Measurements from ENCODE around the gene PYGB.
"Not testable (repeated sequence)": the region's sequence is repeated elsewhere in the genome, so short reads cannot be mapped to it uniquely, and the experiment has no call there.

Gene PYGB

GRCh38 chr20:25258476-25258805 is 10.6 kb downstream of the PYGB start:
- peaks cover 3 to 30% (median 12%) of the 10 kb centered on the region in 4 experiments for H3K36me3 ChIP-seq (ENCODE audit: control insufficient read depth in 4 of 4, insufficient read depth in 4 of 4, low read length in 3 of 4)
- 95% methylated on average over 8 of the region's 8 CpGs for WGBS (ENCODE audit: insufficient coverage)
- no peaks in the 10 kb centered on the region for H3K4me1 ChIP-seq (ENCODE audit: control extremely low read depth in 1 of 4, control insufficient read depth in 4 of 4, insufficient read depth in 4 of 4, low read length in 3 of 4)
- POLR2A ChIA-PET: no interaction called here
- no peak overlapping the region for H3K4me3 ChIP-seq (ENCODE audit: control insufficient read depth in 1 of 7, extremely low read depth in 1 of 7, insufficient read depth in 4 of 7, low read depth in 2 of 7, low read length in 6 of 7)
- no peaks in the 10 kb centered on the region for H3K27me3 ChIP-seq (replicated peaks in 2 of 5; ENCODE audit: control insufficient read depth in 4 of 5, insufficient read depth in 5 of 5, low read length in 4 of 5)
- DNase-seq: no peak
- H3K9me3 ChIP-seq (ENCODE audit: control extremely low read depth in 1 of 5, control insufficient read depth in 4 of 5, insufficient read depth in 2 of 5, low read depth in 1 of 5, low read length in 4 of 5): peaks cover 0 to 3% (median 0%) of the 10 kb centered on the region in 5 experiments
- CTCF ChIA-PET: interaction anchor here (1.9 kb wide), 1 partner anchor 11 kb away, joined by 6 read pairs; the partner anchor contains the start of gene PYGB
- H3K27ac ChIP-seq (ENCODE audit: insufficient read depth in 1 of 2, low read depth in 1 of 2, low read length in 2 of 2, poor library complexity in 1 of 2, severe bottlenecking in 2 of 2): no peak overlapping the region

- no peaks in the 10 kb centered on the region for H3K27me3 ChIP-seq (replicated peaks in 2 of 5; ENCODE audit: control insufficient read depth in 4 of 5, insufficient read depth in 5 of 5, low read length in 4 of 5)
- H3K4me3 ChIP-seq (ENCODE audit: control insufficient read depth in 1 of 7, extremely low read depth in 1 of 7, insufficient read depth in 4 of 7, low read depth in 2 of 7, low read length in 6 of 7): no peak overlapping the region
- H3K4me1 ChIP-seq (ENCODE audit: control extremely low read depth in 1 of 4, control insufficient read depth in 4 of 4, insufficient read depth in 4 of 4, low read length in 3 of 4): no peaks in the 10 kb centered on the region
- ChIA-PET CTCF (interaction anchor here (1.9 kb wide), 1 partner anchor 12 kb away, joined by 6 read pairs; the partner anchor contains the start of gene PYGB), POLR2A (no interaction called here)
- no peak overlapping the region for H3K27ac ChIP-seq (ENCODE audit: insufficient read depth in 1 of 2, low read depth in 1 of 2, low read length in 2 of 2, poor library complexity in 1 of 2, severe bottlenecking in 2 of 2)
- peaks cover 0 to 3% (median 0%) of the 10 kb centered on the region in 5 experiments for H3K9me3 ChIP-seq (ENCODE audit: control extremely low read depth in 1 of 5, control insufficient read depth in 4 of 5, insufficient read depth in 2 of 5, low read depth in 1 of 5, low read length in 4 of 5)
- WGBS (ENCODE audit: insufficient coverage): 100% methylated on average over 4 of the region's 4 CpGs
- peaks cover 3 to 30% (median 12%) of the 10 kb centered on the region in 4 experiments for H3K36me3 ChIP-seq (ENCODE audit: control insufficient read depth in 4 of 4, insufficient read depth in 4 of 4, low read length in 3 of 4)
- DNase-seq: no peak
Observed at GRCh38 chr20:25258828-25259227, 10.9 kb downstream of the PYGB start.

- peaks cover 0 to 3% (median 0%) of the 10 kb centered on the region in 5 experiments for H3K9me3 ChIP-seq (ENCODE audit: control extremely low read depth in 1 of 5, control insufficient read depth in 4 of 5, insufficient read depth in 2 of 5, low read depth in 1 of 5, low read length in 4 of 5)
- peaks cover 3 to 30% (median 12%) of the 10 kb centered on the region in 4 experiments for H3K36me3 ChIP-seq (ENCODE audit: control insufficient read depth in 4 of 4, insufficient read depth in 4 of 4, low read length in 3 of 4)
- CTCF ChIA-PET: no interaction called here
Observed at GRCh38 chr20:25259358-25259757, 11.5 kb downstream of the PYGB start.

GRCh38 chr20:25259788-25260254 is 11.9 kb downstream of the PYGB start:
- CTCF ChIA-PET: no interaction called here
- no peaks in the 10 kb centered on the region for H3K27me3 ChIP-seq (replicated peaks in 2 of 5; ENCODE audit: control insufficient read depth in 4 of 5, insufficient read depth in 5 of 5, low read length in 4 of 5)
- H3K27ac ChIP-seq (ENCODE audit: insufficient read depth in 1 of 2, low read depth in 1 of 2, low read length in 2 of 2, poor library complexity in 1 of 2, severe bottlenecking in 2 of 2): no peak overlapping the region
- WGBS (ENCODE audit: insufficient coverage): 98% methylated on average over 4 of the region's 9 CpGs
- H3K36me3 ChIP-seq (ENCODE audit: control insufficient read depth in 4 of 4, insufficient read depth in 4 of 4, low read length in 3 of 4): peaks cover 3 to 30% (median 12%) of the 10 kb centered on the region in 4 experiments
- DNase-seq: no peak
- H3K4me3 ChIP-seq (ENCODE audit: control insufficient read depth in 1 of 7, extremely low read depth in 1 of 7, insufficient read depth in 4 of 7, low read depth in 2 of 7, low read length in 6 of 7): no peak overlapping the region
- POLR2A ChIA-PET: no interaction called here
- no peaks in the 10 kb centered on the region for H3K4me1 ChIP-seq (ENCODE audit: control extremely low read depth in 1 of 4, control insufficient read depth in 4 of 4, insufficient read depth in 4 of 4, low read length in 3 of 4)
- peaks cover 0 to 3% (median 0%) of the 10 kb centered on the region in 5 experiments for H3K9me3 ChIP-seq (ENCODE audit: control extremely low read depth in 1 of 5, control insufficient read depth in 4 of 5, insufficient read depth in 2 of 5, low read depth in 1 of 5, low read length in 4 of 5)

More at GRCh38 chr20:25259358-25259757, 11.5 kb downstream of the PYGB start:
- no peak for DNase-seq
- Histone ChIP-seq H3K4me1 (ENCODE audit: control extremely low read depth in 1 of 4, control insufficient read depth in 4 of 4, insufficient read depth in 4 of 4, low read length in 3 of 4) (no peaks in the 10 kb centered on the region), H3K4me3 (ENCODE audit: control insufficient read depth in 1 of 7, extremely low read depth in 1 of 7, insufficient read depth in 4 of 7, low read depth in 2 of 7, low read length in 6 of 7) (no peak overlapping the region), H3K27ac (ENCODE audit: insufficient read depth in 1 of 2, low read depth in 1 of 2, low read length in 2 of 2, poor library complexity in 1 of 2, severe bottlenecking in 2 of 2) (no peak overlapping the region), H3K27me3 (replicated peaks in 2 of 5; ENCODE audit: control insufficient read depth in 4 of 5, insufficient read depth in 5 of 5, low read length in 4 of 5) (no peaks in the 10 kb centered on the region)
- POLR2A ChIA-PET: no interaction called here
- WGBS (ENCODE audit: insufficient coverage): 89% methylated on average over 8 of the region's 12 CpGs

DNA sequence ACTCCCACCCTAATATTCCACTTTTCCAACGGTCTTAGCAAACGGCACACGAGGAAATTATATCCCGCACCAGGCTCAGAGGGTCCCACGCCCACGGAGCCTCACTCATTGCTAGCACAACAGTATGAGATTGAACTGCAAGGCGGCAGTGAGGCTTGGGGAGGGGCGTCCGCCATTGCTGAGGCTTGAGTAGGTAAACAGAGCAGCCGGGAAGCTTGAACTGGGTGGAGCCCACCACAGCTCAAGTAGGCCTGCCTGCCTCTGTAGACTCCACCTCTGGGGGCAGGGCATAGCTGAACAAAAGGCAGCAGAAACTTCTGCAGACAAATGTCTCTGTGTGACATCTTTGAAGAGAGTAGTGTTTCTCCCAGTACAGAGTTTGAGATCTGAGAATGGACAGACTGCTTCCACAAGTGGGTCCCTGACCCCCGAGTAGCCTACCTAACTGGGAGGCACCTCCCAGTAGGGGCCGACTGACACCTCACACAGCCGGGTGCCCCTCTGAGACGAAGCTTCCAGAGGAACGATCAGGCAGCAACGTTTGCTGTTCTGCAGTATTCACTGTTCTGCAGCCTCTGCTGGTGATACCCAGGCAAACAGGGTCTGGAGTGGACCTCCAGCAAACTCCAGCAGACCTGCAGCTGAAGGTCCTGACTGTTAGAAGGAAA is 13.0 kb downstream of the PYGB start:
- POLR2A ChIA-PET; H3K27ac ChIP-seq (ENCODE audit: insufficient read depth in 1 of 2, low read depth in 1 of 2, low read length in 2 of 2, poor library complexity in 1 of 2, severe bottlenecking in 2 of 2); H3K9me3 ChIP-seq (ENCODE audit: control extremely low read depth in 1 of 5, control insufficient read depth in 4 of 5, insufficient read depth in 2 of 5, low read depth in 1 of 5, low read length in 4 of 5); H3K4me3 ChIP-seq (ENCODE audit: control insufficient read depth in 1 of 7, extremely low read depth in 1 of 7, insufficient read depth in 4 of 7, low read depth in 2 of 7, low read length in 6 of 7); DNase-seq; H3K27me3 ChIP-seq (replicated peaks in 2 of 5; ENCODE audit: control insufficient read depth in 4 of 5, insufficient read depth in 5 of 5, low read length in 4 of 5); H3K4me1 ChIP-seq (ENCODE audit: control extremely low read depth in 1 of 4, control insufficient read depth in 4 of 4, insufficient read depth in 4 of 4, low read length in 3 of 4): not testable (repeated sequence)
- peaks cover 3 to 30% (median 10%) of the 10 kb centered on the region in 4 experiments for H3K36me3 ChIP-seq (ENCODE audit: control insufficient read depth in 4 of 4, insufficient read depth in 4 of 4, low read length in 3 of 4)
- CTCF ChIA-PET: interaction anchor here (1.2 kb wide), 1 partner anchor 9 kb away, joined by 3 read pairs; no protein-coding TSS in a partner anchor
- 98% methylated on average over 11 of the region's 16 CpGs for whole genome bisulfite sequencing (ENCODE audit: insufficient coverage)

GRCh38 chr20:25269057-25269832 is 21.4 kb downstream of the PYGB start:
- ChIA-PET POLR2A (interaction anchor here (0.6 kb wide), 1 partner anchor 169 kb away, joined by 4 read pairs; no protein-coding TSS in a partner anchor), CTCF (interaction anchor here (0.6 kb wide), 2 partner anchors 9 to 87 kb away, joined by 3 read pairs; no protein-coding TSS in a partner anchor)
- no peak overlapping the region for H3K27ac ChIP-seq (ENCODE audit: insufficient read depth in 1 of 2, low read depth in 1 of 2, low read length in 2 of 2, poor library complexity in 1 of 2, severe bottlenecking in 2 of 2)
- 93% methylated on average over 10 of the region's 11 CpGs for WGBS (ENCODE audit: insufficient coverage)
- DNase-seq: no peak
- H3K9me3 ChIP-seq (ENCODE audit: control extremely low read depth in 1 of 5, control insufficient read depth in 4 of 5, insufficient read depth in 2 of 5, low read depth in 1 of 5, low read length in 4 of 5): no peaks in the 10 kb centered on the region
- H3K36me3 ChIP-seq (ENCODE audit: control insufficient read depth in 4 of 4, insufficient read depth in 4 of 4, low read length in 3 of 4): peaks cover 5 to 45% (median 31%) of the 10 kb centered on the region in 4 experiments
- no peaks in the 10 kb centered on the region for H3K4me1 ChIP-seq (ENCODE audit: control extremely low read depth in 1 of 4, control insufficient read depth in 4 of 4, insufficient read depth in 4 of 4, low read length in 3 of 4)
- H3K27me3 ChIP-seq (replicated peaks in 2 of 5; ENCODE audit: control insufficient read depth in 4 of 5, insufficient read depth in 5 of 5, low read length in 4 of 5): no peaks in the 10 kb centered on the region
- no peak overlapping the region for H3K4me3 ChIP-seq (ENCODE audit: control insufficient read depth in 1 of 7, extremely low read depth in 1 of 7, insufficient read depth in 4 of 7, low read depth in 2 of 7, low read length in 6 of 7)

GRCh38 chr20:25269833-25270170 is 21.9 kb downstream of the PYGB start:
- no peak for DNase-seq
- no peak overlapping the region for H3K4me3 ChIP-seq (ENCODE audit: control insufficient read depth in 1 of 7, extremely low read depth in 1 of 7, insufficient read depth in 4 of 7, low read depth in 2 of 7, low read length in 6 of 7)
- WGBS (ENCODE audit: insufficient coverage): 100% methylated on average over 3 of the region's 6 CpGs
- ChIA-PET CTCF (interaction anchor here (0.6 kb wide), 1 partner anchor 9 kb away, joined by 3 read pairs; no protein-coding TSS in a partner anchor), POLR2A (no interaction called here)
- H3K36me3 ChIP-seq (ENCODE audit: control insufficient read depth in 4 of 4, insufficient read depth in 4 of 4, low read length in 3 of 4): peaks cover 7 to 50% (median 33%) of the 10 kb centered on the region in 4 experiments
- no peaks in the 10 kb centered on the region for H3K4me1 ChIP-seq (ENCODE audit: control extremely low read depth in 1 of 4, control insufficient read depth in 4 of 4, insufficient read depth in 4 of 4, low read length in 3 of 4)
- H3K27ac ChIP-seq (ENCODE audit: insufficient read depth in 1 of 2, low read depth in 1 of 2, low read length in 2 of 2, poor library complexity in 1 of 2, severe bottlenecking in 2 of 2): no peak overlapping the region
- no peaks in the 10 kb centered on the region for H3K9me3 ChIP-seq (ENCODE audit: control extremely low read depth in 1 of 5, control insufficient read depth in 4 of 5, insufficient read depth in 2 of 5, low read depth in 1 of 5, low read length in 4 of 5)
- no peaks in the 10 kb centered on the region for H3K27me3 ChIP-seq (replicated peaks in 2 of 5; ENCODE audit: control insufficient read depth in 4 of 5, insufficient read depth in 5 of 5, low read length in 4 of 5)
